WERI-Rb-1 (cell line): ENCODE measurements around the gene LPAR3.

Experiments
- DNase-seq: peaks from one replicate; pipeline ENCODE4 v3.0.0-alpha.2; 2020
- H3K27ac ChIP-seq: fragments of 250-450 bp; sonication (Bioruptor Pico); 2 replicates; pipeline ENCODE4 v1.5.1; 2020; ENCODE audit warnings: mild to moderate bottlenecking, moderate library complexity
- H3K27me3 ChIP-seq: fragments of 250-450 bp; sonication (Bioruptor Pico); 2 replicates; pipeline ENCODE4 v1.5.1; 2021; ENCODE audit warnings: mild to moderate bottlenecking, low read depth, moderate library complexity; ENCODE audit not compliant: insufficient read depth, severe bottlenecking
- H3K36me3 ChIP-seq: fragments of 250-450 bp; sonication (Bioruptor Pico); 2 replicates; pipeline ENCODE4 v1.5.1; 2020; ENCODE audit warnings: mild to moderate bottlenecking, moderate library complexity
- H3K4me3 ChIP-seq: 2 replicates; pipeline ENCODE4 v1.5.1; 2011; ENCODE audit warnings: low read depth, mild to moderate bottlenecking, control low read depth, low read length
- H3K9me3 ChIP-seq: fragments of 250-450 bp; sonication (Bioruptor Pico); 2 replicates; pipeline ENCODE4 v1.5.1; 2021; ENCODE audit warnings: mild to moderate bottlenecking, moderate library complexity; ENCODE audit not compliant: severe bottlenecking
- TF ChIP-seq, protein P1 (sequence below): IDR thresholded peaks from 2 replicates; pipeline ENCODE4 v1.5.1; 2011; ENCODE audit warnings: low read depth, mild to moderate bottlenecking, control low read depth, inconsistent platforms, low read length

The LPAR3 gene

GRCh38 chr1:84890566-84890965 lies 2.4 kb downstream of the LPAR3 start:
- no peaks in the 10 kb centered on the region for H3K9me3 ChIP-seq
- no peak overlapping the region for H3K4me3 ChIP-seq
- H3K36me3 ChIP-seq: no peaks in the 10 kb centered on the region
- peaks cover 18% of the 10 kb centered on the region for H3K27me3 ChIP-seq
- TF ChIP-seq, protein P1, sequence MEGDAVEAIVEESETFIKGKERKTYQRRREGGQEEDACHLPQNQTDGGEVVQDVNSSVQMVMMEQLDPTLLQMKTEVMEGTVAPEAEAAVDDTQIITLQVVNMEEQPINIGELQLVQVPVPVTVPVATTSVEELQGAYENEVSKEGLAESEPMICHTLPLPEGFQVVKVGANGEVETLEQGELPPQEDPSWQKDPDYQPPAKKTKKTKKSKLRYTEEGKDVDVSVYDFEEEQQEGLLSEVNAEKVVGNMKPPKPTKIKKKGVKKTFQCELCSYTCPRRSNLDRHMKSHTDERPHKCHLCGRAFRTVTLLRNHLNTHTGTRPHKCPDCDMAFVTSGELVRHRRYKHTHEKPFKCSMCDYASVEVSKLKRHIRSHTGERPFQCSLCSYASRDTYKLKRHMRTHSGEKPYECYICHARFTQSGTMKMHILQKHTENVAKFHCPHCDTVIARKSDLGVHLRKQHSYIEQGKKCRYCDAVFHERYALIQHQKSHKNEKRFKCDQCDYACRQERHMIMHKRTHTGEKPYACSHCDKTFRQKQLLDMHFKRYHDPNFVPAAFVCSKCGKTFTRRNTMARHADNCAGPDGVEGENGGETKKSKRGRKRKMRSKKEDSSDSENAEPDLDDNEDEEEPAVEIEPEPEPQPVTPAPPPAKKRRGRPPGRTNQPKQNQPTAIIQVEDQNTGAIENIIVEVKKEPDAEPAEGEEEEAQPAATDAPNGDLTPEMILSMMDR: no peak
- H3K27ac ChIP-seq: no peak overlapping the region
- DNase-seq: no peak

DNA sequence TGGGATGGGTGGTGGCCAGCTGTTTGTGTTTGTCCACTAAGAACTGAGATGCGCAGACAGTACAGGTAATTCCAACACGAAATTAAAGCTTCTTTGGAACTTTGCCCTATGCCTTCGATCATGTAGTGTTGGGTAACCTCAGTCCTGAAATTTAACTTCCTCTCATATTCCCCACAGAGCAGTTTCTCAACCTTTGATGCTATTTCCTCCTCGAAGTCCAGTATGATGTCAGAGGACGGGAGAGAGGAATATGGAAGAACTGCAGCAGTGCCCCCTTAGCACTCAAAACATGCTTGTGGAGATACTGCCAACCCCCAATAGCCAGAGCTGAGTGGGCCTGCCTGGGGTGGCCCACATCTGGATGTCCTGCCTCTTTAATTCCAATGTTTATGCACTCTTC lies 3.6 kb downstream of the LPAR3 start:
- TF ChIP-seq, protein P1: no peak
- Histone ChIP-seq H3K27me3 (peaks cover 18% of the 10 kb centered on the region), H3K36me3 (no peaks in the 10 kb centered on the region), H3K9me3 (no peaks in the 10 kb centered on the region), H3K27ac (no peak overlapping the region), H3K4me3 (no peak overlapping the region)
- DNase-seq: no peak

DNA sequence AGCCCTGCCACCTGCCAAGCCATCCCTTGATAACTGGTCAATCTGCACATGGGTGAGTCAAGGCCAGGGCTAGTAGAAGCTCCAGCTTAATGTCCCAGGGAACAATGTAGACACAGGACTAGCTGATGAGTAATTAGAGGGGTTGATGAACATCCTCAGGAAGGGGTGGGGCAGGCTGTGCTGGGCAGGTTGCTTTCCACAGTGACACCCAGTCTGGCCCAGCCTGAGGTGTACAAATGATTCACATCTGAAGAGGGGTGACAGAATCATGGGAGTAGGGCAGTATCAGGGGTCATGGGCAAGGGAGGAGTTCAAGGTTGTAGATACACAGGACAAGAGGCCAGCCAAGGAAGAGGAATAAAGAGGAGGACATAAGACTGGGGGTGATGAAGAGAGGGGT lies 4.3 kb downstream of the LPAR3 start:
- Histone ChIP-seq H3K36me3 (no peaks in the 10 kb centered on the region), H3K9me3 (no peaks in the 10 kb centered on the region), H3K27ac (no peak overlapping the region), H3K27me3 (peaks cover 14% of the 10 kb centered on the region), H3K4me3 (no peak overlapping the region)
- TF ChIP-seq, protein P1: no peak
- no peak for DNase-seq

DNA sequence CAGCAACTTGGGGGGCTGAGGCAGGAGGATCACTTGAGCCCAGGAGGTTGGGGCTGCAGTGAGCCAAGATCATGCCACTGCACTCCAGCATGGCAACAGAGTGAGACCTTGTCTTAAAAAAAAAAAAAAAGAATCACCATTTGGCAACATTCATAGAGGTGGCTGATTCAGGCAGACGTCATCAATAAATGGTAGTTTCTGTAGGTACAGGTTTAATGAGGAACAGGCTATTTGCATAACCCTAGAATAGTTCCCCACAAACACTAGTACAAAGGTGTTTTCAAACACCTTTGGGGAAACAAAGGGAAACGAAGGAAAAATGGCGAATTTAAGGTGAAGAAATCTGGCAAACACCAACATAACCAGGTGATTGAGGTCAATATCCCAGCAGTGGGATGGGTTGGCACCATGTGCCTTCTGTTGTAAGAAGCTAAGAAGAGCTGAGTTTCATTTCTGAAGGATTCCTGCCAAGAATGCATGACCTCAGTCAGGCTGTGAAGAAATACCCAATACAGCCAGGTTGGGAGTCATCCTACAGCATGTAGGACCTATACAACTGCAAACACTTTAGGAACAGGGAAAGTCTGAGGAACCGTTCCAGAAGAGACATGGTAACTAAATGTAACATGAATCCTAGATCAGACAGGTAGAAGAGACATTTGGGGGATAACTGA lies 5.6 kb downstream of the LPAR3 start:
- Histone ChIP-seq H3K36me3 (no peaks in the 10 kb centered on the region), H3K27me3 (peaks cover 2% of the 10 kb centered on the region), H3K4me3 (no peak overlapping the region), H3K9me3 (no peaks in the 10 kb centered on the region), H3K27ac (no peak overlapping the region)
- TF ChIP-seq, protein P1: no peak
- DNase-seq: no peak

DNA sequence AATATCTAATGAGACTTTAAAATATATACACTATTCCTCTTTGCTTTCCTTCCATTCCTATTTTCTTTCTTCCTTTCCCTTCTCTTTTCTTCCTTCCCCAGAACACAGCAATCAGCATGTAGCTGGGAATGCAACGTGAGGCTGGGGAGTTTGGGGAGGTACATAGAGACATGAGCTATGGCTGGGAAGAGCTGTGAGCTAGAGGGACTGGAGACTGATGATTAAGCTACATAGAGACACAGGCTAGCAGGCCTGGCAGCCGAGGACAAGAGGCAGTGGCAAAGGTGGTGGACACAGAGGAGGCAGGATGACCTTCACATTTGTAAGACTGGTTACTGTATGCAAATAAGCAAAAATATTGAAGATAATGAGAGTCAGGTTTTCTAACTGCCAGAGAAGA lies 7.5 kb downstream of the LPAR3 start:
- Histone ChIP-seq H3K27me3 (no peaks in the 10 kb centered on the region), H3K27ac (no peak overlapping the region), H3K9me3 (peaks cover 5% of the 10 kb centered on the region), H3K4me3 (no peak overlapping the region), H3K36me3 (no peaks in the 10 kb centered on the region)
- TF ChIP-seq, protein P1: no peak
- no peak for DNase-seq

- TF ChIP-seq, protein P1: no peak
- no peak for DNase-seq
- Histone ChIP-seq H3K27me3 (no peaks in the 10 kb centered on the region), H3K36me3 (no peaks in the 10 kb centered on the region), H3K4me3 (no peak overlapping the region), H3K27ac (no peak overlapping the region), H3K9me3 (peaks cover 5% of the 10 kb centered on the region)
Observed at GRCh38 chr1:84884671-84885389, 8.2 kb downstream of the LPAR3 start.
